Keratinocyte (primary cell): Measurements from ENCODE around the gene SPRYD3. TPM values are rescaled to one million over a fixed set of nuclear protein-coding genes. Genes with fewer than 3 reads are reported as not detected.

Source experiments
- DNase-seq: peaks from one replicate; pipeline ENCODE4 v3.0.0-alpha.2; 2011; ENCODE audit warnings: low read depth, missing footprints, low spot score
- FAIRE-seq: peaks from 2 replicates; lab custom pipeline; 2011; peaks lifted over from hg19 to GRCh38; lab: Jason Lieb, UNC
- H2AFZ ChIP-seq: 2 replicates; pipeline ENCODE4 v1.6.0; 2012; ENCODE audit warnings: low read length, control low read depth, inconsistent platforms; ENCODE audit not compliant: control insufficient read depth
- H3K27ac ChIP-seq: 2 replicates; pipeline ENCODE4 v1.5.1; 2011; ENCODE audit warnings: low read length; ENCODE audit not compliant: control insufficient read depth, insufficient read depth
- H3K27me3 ChIP-seq: 3 replicates; pipeline ENCODE4 v1.6.0; 2011; ENCODE audit warnings: low read length; ENCODE audit not compliant: control insufficient read depth, insufficient read depth; ENCODE audit errors: extremely low read depth
- H3K36me3 ChIP-seq, 2 experiments: 2 replicates in 1 of 2; 3 replicates in 1 of 2; pipeline ENCODE4 v1.5.1; 2011; ENCODE audit warnings: low read length in 2 of 2, mild to moderate bottlenecking in 1 of 2; ENCODE audit not compliant: control insufficient read depth in 2 of 2, insufficient read depth in 2 of 2; ENCODE audit errors: extremely low read depth in 1 of 2
- H3K4me1 ChIP-seq: 3 replicates; pipeline ENCODE4 v1.5.1; 2011; ENCODE audit warnings: low read length; ENCODE audit not compliant: control insufficient read depth, insufficient read depth; ENCODE audit errors: extremely low read depth
- H3K4me2 ChIP-seq: 3 replicates; pipeline ENCODE4 v1.6.0; 2011; ENCODE audit warnings: low read depth, low read length; ENCODE audit not compliant: control insufficient read depth, insufficient read depth; ENCODE audit errors: extremely low read depth
- H3K4me3 ChIP-seq, 3 experiments: fragments of 200-600 bp in 1 of 3; sonication (generic) in 1 of 3; 2 replicates in 2 of 3; 3 replicates in 1 of 3; pipeline ENCODE4 v1.5.1; 2011 to 2016; ENCODE audit warnings: low read length in 3 of 3, mild to moderate bottlenecking in 3 of 3, control low read depth in 2 of 3, inconsistent platforms in 1 of 3, low read depth in 1 of 3, mixed read lengths in 1 of 3, mixed run types in 1 of 3, moderate library complexity in 1 of 3; ENCODE audit not compliant: control insufficient read depth in 2 of 3, insufficient read depth in 2 of 3; ENCODE audit errors: extremely low read depth in 1 of 3
- H3K79me2 ChIP-seq: 2 replicates; pipeline ENCODE4 v1.6.0; 2012; ENCODE audit warnings: low read length; ENCODE audit not compliant: control insufficient read depth, insufficient read depth
- H3K9ac ChIP-seq: 3 replicates; pipeline ENCODE4 v1.6.0; 2011; ENCODE audit warnings: low read length; ENCODE audit not compliant: control insufficient read depth, insufficient read depth; ENCODE audit errors: extremely low read depth
- H3K9me1 ChIP-seq: 3 replicates; pipeline ENCODE4 v1.6.0; 2011; ENCODE audit warnings: low read length; ENCODE audit not compliant: control insufficient read depth, insufficient read depth; ENCODE audit errors: extremely low read depth
- H3K9me3 ChIP-seq: 2 replicates; pipeline ENCODE4 v1.5.1; 2012; ENCODE audit warnings: low read depth, low read length; ENCODE audit not compliant: control insufficient read depth
- H4K20me1 ChIP-seq: 3 replicates; pipeline ENCODE4 v1.6.0; 2011; ENCODE audit warnings: low read length; ENCODE audit not compliant: control insufficient read depth, insufficient read depth; ENCODE audit errors: extremely low read depth
- EZH2 ChIP-seq: IDR thresholded peaks from one replicate; pipeline ENCODE4 v1.6.1; 2012; ENCODE audit warnings: inconsistent platforms, mild to moderate bottlenecking, low read length, moderate library complexity
- dilution Hi-C: fragments of 300-500 bp; cut with MboI; formaldehyde crosslinking; loops from one replicate; pipeline ENCODE4 v1.7.0; 2020; ENCODE audit warnings: low sequenced_read_pairs; ENCODE audit not compliant: extremely low pct_ligation_motif_present
- polyA plus RNA-seq, 5 experiments: library from polyadenylated mRNA; depleted of rRNA in 3 of 5; stranded (reverse) in 3 of 5; stranded (forward) in 1 of 5; unstranded in 1 of 5; fragments of >200 nt; gene quantifications; 1 replicate in 1 of 5; 2 replicates in 3 of 5; 3 replicates in 1 of 5; pipeline versions ENCODE4 v1.2.1 to v1.2.3, GENCODE V29; 2011 to 2012; ENCODE audit warnings: missing spikeins in 2 of 5, low read depth in 1 of 5, low replicate concordance in 1 of 5
- TF ChIP-seq, protein P1 (sequence below), 3 experiments: IDR thresholded peaks in 1 of 3; conservative IDR thresholded peaks in 1 of 3; optimal IDR thresholded peaks in 1 of 3; 2 replicates in 2 of 3; 3 replicates in 1 of 3; pipeline versions ENCODE3 to v1.5.1; 2011; ENCODE audit warnings: low read length in 3 of 3, mild to moderate bottlenecking in 3 of 3, moderate library complexity in 2 of 3, control low read depth in 1 of 3, inconsistent platforms in 1 of 3; ENCODE audit not compliant: insufficient read depth in 2 of 3; ENCODE audit errors: extremely low read depth in 1 of 3

Gene SPRYD3
- polyA plus RNA-seq, 1 donor (not counting 4 experiments of a cell fraction or from before 2014, with no cell fraction given): 27.5 TPM

DNA sequence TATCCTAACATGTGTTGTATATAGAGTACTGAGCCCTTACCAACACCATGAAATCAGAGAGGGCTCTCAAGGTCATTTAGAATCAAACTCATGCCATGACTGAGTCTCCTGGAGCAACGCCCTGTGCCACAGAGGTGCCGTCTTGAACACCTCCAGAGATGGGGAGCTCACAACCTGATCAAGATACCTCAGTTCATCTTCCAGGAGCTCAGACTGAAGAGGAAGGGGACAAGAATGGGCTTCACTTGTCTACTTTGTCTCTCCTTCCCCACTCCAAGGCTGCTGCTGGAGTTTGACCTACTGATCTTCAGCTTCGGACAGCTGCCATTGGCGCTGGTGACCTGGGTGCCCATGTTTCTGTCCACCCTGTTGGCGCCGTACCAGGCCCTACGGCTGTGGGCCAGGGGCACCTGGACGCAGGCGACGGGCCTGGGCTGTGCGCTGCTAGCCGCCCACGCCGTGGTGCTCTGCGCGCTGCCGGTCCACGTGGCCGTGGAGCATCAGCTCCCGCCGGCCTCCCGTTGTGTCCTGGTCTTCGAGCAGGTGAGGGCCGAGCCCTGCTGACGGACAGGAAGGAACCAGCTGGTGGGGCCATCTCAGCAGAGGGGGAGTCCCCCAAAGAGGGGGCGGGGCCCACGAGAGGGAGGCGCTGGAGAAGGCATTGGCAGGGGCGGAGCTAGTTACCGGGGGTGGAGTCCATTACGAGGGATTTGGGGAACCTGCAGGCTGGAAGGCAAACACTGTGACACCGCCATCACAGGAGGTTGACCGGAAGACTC, 36.1 kb upstream of the SPRYD3 start:
- Histone ChIP-seq H3K27me3 (no peaks in the 10 kb centered on the region), H3K4me1 (no peaks in the 10 kb centered on the region), H3K4me2 (no peak overlapping the region), H3K4me3 (no peak overlapping the region), H3K9me1 (no peaks in the 10 kb centered on the region), H4K20me1 (no peaks in the 10 kb centered on the region), H3K36me3 (no peaks in the 10 kb centered on the region), H3K9ac (no peak overlapping the region), H3K9me3 (no peaks in the 10 kb centered on the region), H3K79me2 (no peaks in the 10 kb centered on the region), H3K27ac (no peak overlapping the region), H2AFZ (no peak overlapping the region)
- DNase-seq (no peak), FAIRE-seq (no peak)
- TF ChIP-seq, protein P1, sequence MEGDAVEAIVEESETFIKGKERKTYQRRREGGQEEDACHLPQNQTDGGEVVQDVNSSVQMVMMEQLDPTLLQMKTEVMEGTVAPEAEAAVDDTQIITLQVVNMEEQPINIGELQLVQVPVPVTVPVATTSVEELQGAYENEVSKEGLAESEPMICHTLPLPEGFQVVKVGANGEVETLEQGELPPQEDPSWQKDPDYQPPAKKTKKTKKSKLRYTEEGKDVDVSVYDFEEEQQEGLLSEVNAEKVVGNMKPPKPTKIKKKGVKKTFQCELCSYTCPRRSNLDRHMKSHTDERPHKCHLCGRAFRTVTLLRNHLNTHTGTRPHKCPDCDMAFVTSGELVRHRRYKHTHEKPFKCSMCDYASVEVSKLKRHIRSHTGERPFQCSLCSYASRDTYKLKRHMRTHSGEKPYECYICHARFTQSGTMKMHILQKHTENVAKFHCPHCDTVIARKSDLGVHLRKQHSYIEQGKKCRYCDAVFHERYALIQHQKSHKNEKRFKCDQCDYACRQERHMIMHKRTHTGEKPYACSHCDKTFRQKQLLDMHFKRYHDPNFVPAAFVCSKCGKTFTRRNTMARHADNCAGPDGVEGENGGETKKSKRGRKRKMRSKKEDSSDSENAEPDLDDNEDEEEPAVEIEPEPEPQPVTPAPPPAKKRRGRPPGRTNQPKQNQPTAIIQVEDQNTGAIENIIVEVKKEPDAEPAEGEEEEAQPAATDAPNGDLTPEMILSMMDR (optimal IDR thresholded peaks at IDR 0.05 in 1 of 3, IDR thresholded peaks at IDR 0.05 in 1 of 3, conservative IDR thresholded peaks at IDR 0.05 in 1 of 3; ENCODE audit: extremely low read depth in 1 of 3, insufficient read depth in 2 of 3, low read length in 3 of 3): no peak
- TF ChIP-seq EZH2: no peak
- dilution Hi-C loops: no loop called here

DNA sequence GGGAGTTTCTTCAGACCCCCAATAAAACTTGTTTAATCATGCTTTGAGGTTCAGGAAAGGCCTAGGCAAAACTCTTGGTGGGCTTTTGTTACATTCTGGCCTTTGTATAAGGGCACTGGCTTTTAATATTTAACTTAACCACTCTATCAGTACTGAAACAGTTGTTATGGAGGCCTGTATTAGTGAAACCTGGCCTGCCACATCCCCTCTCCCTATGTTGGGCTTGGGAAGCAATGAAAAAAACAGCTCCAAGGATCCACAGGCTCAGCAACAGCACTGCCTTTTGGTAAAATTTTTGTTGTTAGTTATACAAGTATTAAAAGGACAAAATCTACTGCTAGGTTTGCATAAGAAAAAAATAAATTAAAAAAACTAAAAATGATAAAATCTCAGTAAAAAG, 34.8 kb upstream of the SPRYD3 start:
- H3K9me3 ChIP-seq: no peaks in the 10 kb centered on the region
- no peaks in the 10 kb centered on the region for H3K27me3 ChIP-seq
- FAIRE-seq (no peak), DNase-seq (no peak)
- H3K36me3 ChIP-seq: no peaks in the 10 kb centered on the region
- no peak overlapping the region for H3K4me3 ChIP-seq
- H3K4me2 ChIP-seq: no peak overlapping the region
- H3K79me2 ChIP-seq: no peaks in the 10 kb centered on the region
- H3K4me1 ChIP-seq: no peaks in the 10 kb centered on the region
- H4K20me1 ChIP-seq: no peaks in the 10 kb centered on the region
- TF ChIP-seq, protein P1 (optimal IDR thresholded peaks at IDR 0.05 in 1 of 3, IDR thresholded peaks at IDR 0.05 in 1 of 3, conservative IDR thresholded peaks at IDR 0.05 in 1 of 3; ENCODE audit: extremely low read depth in 1 of 3, insufficient read depth in 2 of 3, low read length in 3 of 3): no peak
- TF ChIP-seq EZH2: no peak
- H3K9ac ChIP-seq: no peak overlapping the region
- no peak overlapping the region for H2AFZ ChIP-seq
- H3K27ac ChIP-seq: no peak overlapping the region
- no peaks in the 10 kb centered on the region for H3K9me1 ChIP-seq
- dilution Hi-C loops: no loop called here
